GM19468 (cell line): ENCODE results near the gene DGKD.
"Not testable (repeated sequence)": the region's sequence is repeated elsewhere in the genome, so short reads cannot be mapped to it uniquely, and the experiment has no call there.

Experiments used
- ATAC-seq: cut with Tn5 transposase; IDR thresholded peaks from one replicate; pipeline ENCODE4 v1.9.1; 2021; ENCODE audit warnings: mild to moderate bottlenecking, moderate library complexity, moderate number of reproducible peaks; ENCODE audit not compliant: unreplicated experiment; ENCODE audit errors: extremely low read depth

DGKD gene

DNA sequence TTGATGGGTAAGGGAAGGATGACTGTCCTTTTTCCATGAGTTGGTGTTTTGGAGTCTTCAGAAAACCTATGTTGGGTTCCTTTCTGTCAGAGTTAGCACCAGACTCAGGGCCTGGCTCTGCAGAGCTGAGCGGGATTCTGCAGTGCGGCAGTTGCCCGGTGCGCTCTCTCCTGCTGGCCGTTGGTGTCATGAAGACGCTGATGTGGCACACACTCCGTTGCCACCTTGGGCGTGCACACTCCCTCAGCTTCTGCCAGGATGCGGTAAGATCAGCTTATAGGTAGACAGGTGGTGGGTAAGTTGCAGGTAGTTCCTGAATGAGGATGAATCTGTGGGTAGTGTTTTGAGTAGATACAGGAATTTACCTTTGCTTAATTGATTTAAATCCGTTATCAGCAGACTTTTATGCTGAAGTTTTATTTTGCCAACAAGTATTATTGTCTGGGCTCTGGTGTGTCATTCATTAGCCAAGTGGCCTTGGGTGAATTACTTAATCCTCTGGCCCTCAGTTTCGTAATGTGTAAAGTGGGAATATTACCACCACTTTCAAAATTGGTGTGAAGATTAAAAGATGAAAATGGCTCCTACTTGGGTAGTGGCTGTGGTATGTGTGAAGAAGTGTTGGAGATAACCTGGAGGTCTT lies 26.8 kb downstream of the DGKD start:
- ATAC-seq = no peak

DNA sequence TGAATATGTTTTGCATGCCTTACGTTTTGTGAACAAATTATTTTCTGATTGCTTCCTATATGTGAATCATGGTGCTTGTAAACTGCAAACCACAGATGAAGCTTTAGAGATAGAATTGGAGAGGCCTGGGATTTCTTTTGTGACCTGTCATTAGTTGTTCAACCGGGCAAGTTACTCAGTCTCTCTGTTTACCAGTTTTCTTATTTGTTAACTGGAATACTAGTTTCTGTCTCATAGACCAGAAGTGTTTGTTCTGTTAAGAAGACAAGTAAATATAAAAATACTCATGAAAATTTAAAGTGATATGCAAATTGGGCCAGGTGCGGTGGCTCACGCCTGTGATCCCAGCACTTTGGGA lies 27.3 kb downstream of the DGKD start:
- no peak for ATAC-seq

DNA sequence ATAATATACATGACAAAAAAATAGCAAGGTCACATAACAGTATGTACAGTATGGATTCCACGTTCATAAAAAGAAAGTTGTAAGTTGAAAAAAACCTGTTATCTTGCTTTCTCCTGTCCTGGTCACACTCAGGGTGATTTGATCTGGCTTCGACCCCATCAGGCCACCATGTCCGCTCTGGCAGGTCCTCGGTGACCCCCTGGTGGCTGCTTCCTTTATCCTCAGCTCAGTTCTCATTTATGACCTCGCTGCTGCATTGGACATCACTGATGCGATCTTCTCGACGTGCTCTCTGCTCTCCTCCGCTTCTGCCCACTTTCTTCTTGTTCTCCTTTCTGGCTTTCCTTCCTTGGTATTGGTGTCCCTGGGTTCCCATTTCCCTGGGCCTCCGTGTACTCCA lies 29.7 kb downstream of the DGKD start:
- ATAC-seq = no peak

DNA sequence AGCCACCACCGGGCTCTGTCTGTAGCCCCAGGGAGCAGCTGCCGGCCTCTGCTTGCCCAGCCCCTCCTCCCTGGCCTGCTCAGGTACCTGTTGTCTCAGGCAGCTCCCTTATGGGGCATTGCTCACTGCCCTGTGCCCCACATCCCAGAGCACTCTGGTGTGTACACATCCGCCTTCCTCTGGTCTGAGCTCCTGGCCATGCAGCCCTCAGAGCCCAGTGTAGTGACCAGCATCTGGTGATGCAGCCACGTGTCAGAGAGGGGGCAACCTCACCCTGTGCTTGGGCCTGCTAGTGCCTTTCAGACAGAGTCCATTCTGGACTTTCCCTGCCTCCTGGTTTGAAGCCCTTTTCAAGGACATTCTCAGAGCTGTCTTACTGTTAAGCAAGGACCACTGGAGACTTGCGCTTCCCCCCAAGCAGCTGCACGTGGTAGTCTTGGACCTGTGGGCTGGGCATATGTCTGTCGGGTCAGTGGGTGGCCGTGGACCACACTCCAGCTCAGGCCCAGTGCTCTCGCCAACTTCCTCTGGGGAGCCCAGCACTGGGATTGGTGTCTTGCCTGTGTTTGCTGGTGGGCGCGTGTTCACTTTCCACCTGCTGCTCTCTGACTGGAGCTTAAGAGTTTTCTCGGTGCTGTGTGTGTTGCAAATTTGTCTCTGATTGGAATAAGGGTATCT lies 30.7 kb downstream of the DGKD start:
- ATAC-seq = no peak

DNA sequence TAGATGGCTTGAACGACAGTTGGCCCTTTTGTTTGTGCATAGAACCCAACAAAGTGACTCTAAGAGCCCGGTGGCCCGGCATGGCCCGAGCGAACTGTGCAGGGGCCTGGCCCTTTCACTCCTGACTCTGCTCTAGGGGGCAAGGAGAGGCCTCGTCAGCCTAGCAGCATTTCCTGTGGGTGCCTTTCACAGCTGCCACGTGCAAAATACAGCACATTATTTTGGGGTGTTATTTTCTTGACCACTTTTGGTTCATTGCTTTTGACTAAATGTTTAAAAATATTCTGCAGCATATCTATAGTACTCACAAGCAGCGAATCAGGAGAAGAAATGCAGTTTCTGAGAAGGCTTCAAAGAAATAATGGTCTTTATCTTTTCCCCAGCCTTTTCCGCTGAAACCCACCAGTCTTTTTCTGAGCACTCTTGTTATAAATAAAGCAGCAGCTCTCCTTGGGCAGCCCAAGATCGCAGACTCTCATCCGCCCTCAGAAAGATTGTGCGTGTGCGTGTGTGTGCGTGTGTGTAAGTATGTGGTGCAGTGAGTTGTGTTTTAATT lies 31.3 kb downstream of the DGKD start:
- peak; percentile 12 for ATAC-seq

DNA sequence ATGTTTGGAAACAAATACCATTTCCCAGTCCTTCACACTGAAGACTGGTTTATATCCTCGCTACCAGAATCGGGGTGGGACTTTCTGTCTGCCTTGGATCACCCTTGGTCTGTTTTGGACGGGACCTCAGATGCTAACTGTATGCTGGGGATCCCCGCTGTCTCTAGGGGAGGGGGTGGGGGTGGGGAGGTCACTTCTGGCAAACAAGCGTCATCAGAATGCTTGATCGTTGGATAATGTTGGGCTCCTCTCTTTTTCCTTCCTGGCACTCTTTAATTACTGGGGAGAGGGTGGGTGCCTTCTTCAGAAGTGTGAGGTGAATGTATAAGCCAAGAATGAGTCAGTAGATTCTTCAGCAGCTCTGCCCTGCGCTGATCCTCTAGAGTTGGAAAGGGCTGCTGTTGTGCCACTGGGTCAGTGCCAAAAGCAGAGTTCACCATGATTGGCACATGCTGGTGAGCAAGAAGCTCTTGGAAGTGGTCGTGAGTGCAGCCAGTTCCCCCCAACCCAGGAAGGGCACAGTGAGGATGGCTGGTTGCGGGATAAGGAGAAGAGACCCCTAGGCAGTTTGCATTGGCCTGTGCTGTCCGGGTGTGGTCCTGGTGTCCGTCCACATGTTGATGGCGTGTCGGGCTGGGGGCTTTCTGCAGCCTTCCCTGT lies 32.2 kb downstream of the DGKD start:
- ATAC-seq = no peak

DNA sequence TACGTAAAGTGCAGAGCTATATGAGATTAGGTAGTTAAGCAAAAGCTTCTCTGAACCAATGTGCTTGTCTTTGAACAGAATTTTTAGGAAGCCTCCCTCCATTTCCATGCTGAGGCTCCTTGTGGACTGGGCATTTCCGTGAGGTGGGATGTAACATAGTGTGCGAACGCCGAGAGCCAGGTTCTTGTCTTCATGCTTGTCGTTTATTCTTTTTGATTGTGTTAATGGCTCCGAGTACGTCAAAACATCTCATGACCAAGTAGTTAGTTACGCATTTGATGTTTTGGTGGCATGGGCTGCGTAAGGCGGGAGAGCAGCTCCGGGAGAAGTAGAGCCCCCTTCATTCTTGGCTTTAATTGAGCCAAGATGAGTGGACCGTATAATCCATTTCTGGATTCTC lies 32.9 kb downstream of the DGKD start:
- ATAC-seq = no peak

DNA sequence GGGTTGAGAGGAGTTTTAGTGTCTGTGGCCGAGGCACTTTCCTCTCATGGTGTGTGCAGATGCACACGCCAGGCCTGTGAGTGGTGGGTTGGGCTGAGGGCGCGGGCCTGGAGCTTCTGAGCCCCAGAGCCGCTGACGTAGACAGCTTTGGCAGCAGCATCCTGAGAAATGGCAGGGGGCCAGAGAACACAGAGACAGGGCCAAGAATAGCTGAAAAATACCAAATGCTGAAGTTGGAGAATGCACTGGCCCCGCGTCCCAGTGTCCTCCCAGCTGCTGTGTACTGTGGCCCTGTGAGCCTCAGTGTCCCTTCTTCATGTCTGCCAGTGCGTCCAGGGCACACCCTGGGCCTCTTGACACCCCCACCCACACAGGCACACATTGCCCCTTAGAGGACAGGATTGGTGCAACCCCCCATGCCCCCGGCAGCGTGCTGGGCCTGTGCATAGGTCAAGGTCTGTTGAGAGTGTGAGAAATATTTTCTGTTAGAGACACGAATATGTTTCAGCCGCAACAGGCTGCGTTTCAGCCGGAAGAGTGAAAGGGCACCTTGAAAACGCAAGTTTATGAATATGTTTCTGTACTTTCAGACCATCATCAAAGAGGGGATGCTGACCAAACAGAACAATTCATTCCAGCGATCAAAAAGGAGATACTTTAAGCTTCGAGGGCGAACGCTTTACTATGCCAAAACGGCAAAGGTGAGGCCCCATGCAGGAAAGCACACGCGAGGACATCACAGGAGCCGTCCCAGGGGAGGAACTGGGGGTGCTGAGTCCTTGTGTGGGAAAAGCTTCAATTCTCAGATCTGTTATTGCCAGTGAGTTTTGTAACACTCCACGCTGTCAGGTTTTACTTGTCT lies 33.6 kb downstream of the DGKD start:
- ATAC-seq = no peak

DNA sequence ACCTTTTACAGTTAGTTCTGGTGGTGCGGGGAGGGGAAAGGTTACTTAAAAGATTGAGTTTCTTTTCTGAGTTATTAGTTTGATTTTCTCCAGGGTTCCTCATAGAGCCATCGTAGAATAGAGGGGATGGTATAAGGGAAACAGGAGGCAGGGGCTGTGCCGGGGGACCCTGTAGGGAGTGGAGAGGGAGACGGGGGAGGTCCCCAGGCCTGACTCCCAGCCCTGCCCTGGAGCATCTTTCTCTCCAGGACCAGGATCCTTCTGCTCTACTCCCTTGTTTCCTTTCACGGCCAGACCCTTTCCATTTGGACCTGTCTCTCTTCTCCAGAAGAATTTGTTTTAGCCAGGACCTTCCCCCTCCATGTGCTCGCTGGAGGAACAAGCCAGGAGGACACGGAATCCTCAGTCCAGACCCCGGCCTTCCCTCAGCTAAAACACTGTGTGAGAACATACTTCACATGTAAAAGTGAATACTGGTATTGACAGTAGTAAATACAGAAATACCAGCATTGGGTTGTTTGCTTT lies 35.4 kb downstream of the DGKD start:
- no peak for ATAC-seq

DNA sequence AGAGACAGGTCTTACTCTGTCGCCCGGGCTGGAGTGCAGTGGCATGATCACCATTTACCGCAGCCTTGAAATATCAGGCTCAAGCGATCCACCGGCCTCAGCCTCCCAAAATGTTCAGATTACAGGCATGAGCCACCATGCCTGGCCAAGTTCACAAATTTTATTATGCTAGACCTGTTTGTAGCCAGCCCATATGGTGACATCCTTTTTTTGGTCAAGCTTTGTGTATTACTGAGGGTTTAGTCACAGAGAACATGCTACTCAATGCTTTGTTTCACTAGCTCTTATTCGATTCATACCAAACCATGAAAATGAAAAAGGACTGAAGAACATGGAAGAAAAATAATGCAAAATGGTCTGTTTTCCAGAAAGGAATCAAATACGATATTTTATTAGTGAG lies 41.4 kb downstream of the DGKD start:
- ATAC-seq = no peak

DNA sequence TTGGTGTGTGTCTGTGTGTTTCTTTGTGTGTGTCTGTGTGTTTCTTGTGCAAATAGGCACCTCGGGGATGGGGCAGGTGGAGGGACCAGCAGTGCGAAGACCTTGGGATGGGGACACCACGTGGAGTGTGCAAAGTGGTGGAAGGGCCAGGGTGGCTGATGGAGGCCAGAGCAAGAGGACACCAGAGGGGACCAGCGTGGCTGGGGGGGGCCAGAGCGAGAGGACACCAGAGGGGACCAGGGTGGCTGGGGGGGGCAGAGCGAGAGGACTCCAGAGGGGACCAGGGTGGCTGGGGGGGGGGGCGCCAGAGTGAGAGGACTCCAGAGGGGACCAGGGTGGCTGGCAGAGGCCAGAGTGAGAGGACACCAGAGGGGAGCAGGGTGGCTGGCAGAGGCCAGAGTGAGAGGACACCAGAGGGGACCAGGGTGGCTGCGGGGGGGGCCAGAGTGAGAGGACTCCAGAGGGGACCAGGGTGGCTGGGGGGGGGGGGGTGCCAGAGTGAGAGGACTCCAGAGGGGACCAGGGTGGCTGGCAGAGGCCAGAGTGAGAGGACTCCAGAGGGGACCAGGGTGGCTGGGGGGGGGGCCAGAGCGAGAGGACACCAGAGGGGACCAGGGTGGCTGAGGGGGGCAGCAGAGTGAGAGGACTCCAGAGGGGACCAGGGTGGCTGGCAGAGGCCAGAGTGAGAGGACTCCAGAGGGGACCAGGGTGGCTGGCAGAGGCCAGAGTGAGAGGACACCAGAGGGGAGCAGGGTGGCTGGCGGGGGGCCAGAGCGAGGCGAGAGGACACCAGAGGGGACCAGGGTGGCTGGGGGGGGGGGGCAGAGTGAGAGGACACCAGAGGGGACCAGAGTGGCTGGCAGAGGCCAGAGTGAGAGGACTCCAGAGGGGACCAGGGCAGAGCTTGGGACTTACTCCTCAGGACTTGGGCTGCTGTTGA lies 42.7 kb downstream of the DGKD start:
- ATAC-seq = not testable (repeated sequence)

DNA sequence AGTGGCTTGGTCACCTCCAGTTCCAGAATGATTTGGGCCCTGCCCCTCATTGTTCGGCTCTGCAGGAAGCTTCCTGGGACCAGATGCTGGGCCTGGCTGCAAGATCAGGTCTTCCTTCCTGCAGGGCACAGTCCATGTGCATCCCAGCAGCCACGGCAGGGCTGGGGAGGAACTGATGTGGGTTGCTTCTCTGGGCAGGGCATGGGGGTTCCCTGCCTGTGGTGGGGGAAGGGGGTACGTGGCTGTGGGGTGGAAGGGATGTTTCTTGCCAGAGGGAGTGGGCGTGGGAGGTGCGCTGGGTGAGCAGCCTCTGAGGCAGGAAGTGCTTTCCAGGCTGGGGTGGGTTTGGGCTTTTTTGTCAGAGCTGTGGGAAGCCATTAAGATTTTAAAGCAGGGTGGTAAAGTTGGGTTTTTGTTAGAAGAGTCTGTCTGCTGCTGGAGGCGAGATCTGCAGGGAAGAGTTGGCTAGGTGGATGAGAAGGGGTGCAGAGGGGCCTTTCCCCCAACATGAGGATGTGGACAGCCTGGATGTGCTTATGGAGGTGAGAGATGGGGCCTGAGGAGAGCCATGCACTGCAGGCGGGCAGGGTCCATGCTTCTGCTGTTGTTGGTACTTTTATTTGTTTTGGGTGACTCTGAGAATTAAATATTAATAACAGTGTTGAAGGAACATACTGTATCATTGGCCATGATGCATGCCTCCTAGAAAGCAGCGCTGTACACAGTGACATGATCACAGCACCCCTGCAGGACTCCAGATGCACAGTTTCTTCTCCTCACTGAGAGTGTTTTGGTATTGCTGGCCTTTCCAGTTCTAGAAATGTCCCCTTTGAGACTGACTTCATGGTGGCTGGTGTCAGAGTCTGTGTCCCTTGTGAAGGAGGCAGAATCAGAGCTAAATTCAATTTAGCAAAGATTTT lies 45.3 kb downstream of the DGKD start:
- ATAC-seq = no peak

DNA sequence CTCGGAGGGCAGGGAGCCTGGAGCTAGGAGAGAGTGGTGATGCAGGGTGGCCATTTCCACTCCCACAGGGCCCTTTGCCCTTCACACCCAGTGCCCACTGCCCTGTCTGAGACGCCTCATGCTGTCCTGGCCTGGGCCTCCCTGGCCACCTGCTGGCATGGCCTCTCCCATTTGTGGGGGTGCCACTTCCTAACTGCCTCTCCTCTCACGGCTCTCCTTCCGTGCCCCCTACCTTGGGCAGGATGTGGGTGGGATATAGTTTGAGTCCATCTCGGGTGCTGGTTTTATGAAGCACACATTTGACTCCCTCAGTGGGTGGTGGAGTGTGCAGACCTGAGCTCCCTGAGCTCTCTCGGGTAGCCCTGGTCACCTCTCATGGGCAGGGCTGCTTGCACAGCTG lies 46.0 kb downstream of the DGKD start:
- ATAC-seq = no peak

DNA sequence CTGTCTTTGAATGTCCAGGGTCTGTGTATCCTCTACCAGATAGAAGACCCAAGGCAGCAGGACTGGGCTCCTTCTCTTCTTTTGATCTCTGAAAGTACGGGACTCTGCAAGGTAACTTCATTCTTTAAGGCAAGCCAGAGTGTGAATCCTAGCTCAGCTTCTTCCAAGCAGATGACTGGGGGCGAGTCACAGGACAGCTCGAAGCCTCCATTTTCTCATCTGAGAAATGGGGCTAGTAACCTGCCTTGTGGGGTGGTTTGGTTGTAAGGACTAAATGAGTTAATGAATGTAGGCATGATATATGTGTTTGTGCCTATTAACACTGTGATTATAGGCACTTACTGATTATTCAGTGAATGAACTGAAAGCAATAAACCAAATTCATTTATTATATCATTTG lies 46.7 kb downstream of the DGKD start:
- no peak for ATAC-seq

DNA sequence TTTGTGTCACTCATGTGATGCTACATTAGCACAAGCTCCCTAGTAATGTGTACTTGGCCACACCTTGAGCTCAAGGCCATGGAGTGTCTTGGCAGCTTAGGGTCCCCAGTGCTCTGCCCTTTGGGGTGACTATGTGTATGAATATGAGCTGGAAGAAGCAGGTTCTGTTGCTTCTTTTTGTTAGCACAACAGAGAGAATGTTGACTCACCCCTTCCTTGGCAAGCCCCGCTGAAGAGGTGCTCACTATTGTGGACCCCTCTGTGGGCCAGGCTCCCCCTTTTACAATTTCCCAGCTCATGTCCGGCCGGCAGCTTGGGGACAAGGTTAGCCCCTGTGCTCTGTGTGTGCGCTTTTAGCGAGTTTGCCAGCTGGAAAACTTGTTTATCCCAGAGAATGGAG lies 48.1 kb downstream of the DGKD start:
- ATAC-seq = no peak

DNA sequence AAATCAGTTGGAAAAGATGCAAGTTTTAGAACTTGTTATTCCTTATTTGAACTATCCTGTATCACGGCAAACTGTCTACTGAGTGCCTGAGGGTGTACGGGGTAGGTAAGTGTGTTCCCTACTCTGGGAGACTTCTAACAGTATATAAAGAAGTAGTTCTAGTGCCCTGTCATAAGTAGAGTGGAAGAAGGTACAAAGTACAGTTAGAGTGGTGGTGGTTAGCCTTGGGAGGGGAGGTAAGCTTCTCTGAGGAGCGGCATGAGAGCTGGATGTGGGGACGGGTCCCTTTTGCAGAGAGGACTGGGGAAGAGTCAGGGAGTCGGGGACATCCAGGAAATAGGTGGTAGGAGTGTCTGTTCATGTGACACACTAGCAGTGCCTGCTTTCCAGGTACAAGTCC lies 48.5 kb downstream of the DGKD start:
- ATAC-seq = no peak

DNA sequence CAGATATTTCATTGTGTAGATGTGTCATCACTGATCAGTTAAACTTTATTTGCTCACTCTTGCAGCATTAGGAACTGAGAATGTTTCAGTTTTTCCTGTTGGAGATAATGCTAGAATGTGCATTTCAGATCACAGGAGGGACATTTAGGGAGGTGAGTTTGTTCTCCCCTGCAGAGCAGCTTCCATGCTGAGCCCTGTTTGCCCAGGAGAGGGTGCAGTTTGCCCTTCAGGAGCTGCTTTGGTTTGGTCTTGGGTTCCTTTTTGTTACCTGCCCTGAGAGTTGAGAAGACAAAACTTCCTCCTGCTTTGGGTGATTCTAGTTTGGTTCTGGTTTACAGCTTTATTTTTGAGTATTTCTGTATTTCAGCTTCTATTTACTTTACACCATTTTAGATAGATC lies 49.9 kb downstream of the DGKD start:
- no peak for ATAC-seq

DNA sequence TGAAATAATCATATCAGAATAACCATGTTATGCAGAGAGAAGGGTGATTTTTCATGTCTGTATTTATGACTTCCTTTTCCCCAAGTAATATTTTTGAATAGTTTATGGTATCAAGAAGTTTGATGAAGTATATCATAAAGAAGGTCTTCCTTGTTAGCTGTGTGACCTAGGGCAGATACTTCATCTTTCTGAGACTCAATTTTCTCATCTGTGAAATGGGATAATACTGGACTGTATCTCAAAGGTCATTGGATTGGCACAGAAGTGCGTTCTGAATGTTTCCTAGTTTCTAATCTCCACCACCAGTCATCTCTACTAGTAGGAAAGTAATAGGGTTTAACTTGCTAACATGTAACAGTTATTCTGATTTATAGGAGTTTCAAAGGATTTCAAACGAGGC lies 52.6 kb downstream of the DGKD start:
- ATAC-seq = no peak
